ENCODE data around the gene INMT.

The INMT gene

GRCh38 chr7:30741289-30741688 lies 10.6 kb upstream of the INMT start:
- H3K4me2 ChIP-seq (ENCODE audit: low read length) = no peak overlapping the region
- H3K9ac ChIP-seq (ENCODE audit: low read length) = no peak overlapping the region
- H3K36me3 ChIP-seq (replicated peaks; ENCODE audit: low read depth, low read length) = no peaks in the 10 kb centered on the region
- TF ChIP-seq EZH2phosphoT487 (IDR thresholded peaks at IDR 0.05; ENCODE audit: low read depth) (no peak), CTCF (IDR thresholded peaks at IDR 0.05; ENCODE audit: low read depth, low read length) (no peak)
- H3K27ac ChIP-seq (ENCODE audit: low read length) = no peak overlapping the region
- H3K79me2 ChIP-seq (ENCODE audit: low read length) = no peaks in the 10 kb centered on the region
- no peaks in the 10 kb centered on the region for H4K20me1 ChIP-seq (ENCODE audit: insufficient read depth, low read length)
- no peaks in the 10 kb centered on the region for H3K27me3 ChIP-seq (ENCODE audit: low read depth, low read length)
- H3K4me3 ChIP-seq (ENCODE audit: low read length) = no peak overlapping the region
- no peaks in the 10 kb centered on the region for H3K9me3 ChIP-seq (ENCODE audit: insufficient read depth, low read length)
- no peak overlapping the region for H2AFZ ChIP-seq (ENCODE audit: low read depth, low read length)
- peaks cover 15% of the 10 kb centered on the region for H3K4me1 ChIP-seq (ENCODE audit: low read length)

GRCh38 chr7:30743371-30744074 lies 8.4 kb upstream of the INMT start:
- TF ChIP-seq CTCF (IDR thresholded peaks at IDR 0.05; ENCODE audit: low read depth, low read length) (no peak), EZH2phosphoT487 (IDR thresholded peaks at IDR 0.05; ENCODE audit: low read depth) (no peak)
- no peaks in the 10 kb centered on the region for H3K36me3 ChIP-seq (replicated peaks; ENCODE audit: low read depth, low read length)
- H2AFZ ChIP-seq (ENCODE audit: low read depth, low read length) = no peak overlapping the region
- no peaks in the 10 kb centered on the region for H3K9me3 ChIP-seq (ENCODE audit: insufficient read depth, low read length)
- no peaks in the 10 kb centered on the region for H3K79me2 ChIP-seq (ENCODE audit: low read length)
- no peaks in the 10 kb centered on the region for H3K27me3 ChIP-seq (ENCODE audit: low read depth, low read length)
- no peaks in the 10 kb centered on the region for H4K20me1 ChIP-seq (ENCODE audit: insufficient read depth, low read length)
- no peak overlapping the region for H3K27ac ChIP-seq (ENCODE audit: low read length)
- H3K4me2 ChIP-seq (ENCODE audit: low read length) = no peak overlapping the region
- H3K4me1 ChIP-seq (ENCODE audit: low read length) = peaks cover 15% of the 10 kb centered on the region
- H3K4me3 ChIP-seq (ENCODE audit: low read length) = no peak overlapping the region
- no peak overlapping the region for H3K9ac ChIP-seq (ENCODE audit: low read length)

GRCh38 chr7:30744075-30744417 lies 7.9 kb upstream of the INMT start:
- Histone ChIP-seq H3K9me3 (ENCODE audit: insufficient read depth, low read length) (no peaks in the 10 kb centered on the region), H3K27ac (ENCODE audit: low read length) (no peak overlapping the region), H3K9ac (ENCODE audit: low read length) (no peak overlapping the region), H3K4me2 (ENCODE audit: low read length) (no peak overlapping the region), H3K4me1 (ENCODE audit: low read length) (peaks cover 15% of the 10 kb centered on the region), H4K20me1 (ENCODE audit: insufficient read depth, low read length) (no peaks in the 10 kb centered on the region), H3K36me3 (replicated peaks; ENCODE audit: low read depth, low read length) (no peaks in the 10 kb centered on the region), H3K79me2 (ENCODE audit: low read length) (no peaks in the 10 kb centered on the region), H3K4me3 (ENCODE audit: low read length) (no peak overlapping the region), H2AFZ (ENCODE audit: low read depth, low read length) (no peak overlapping the region), H3K27me3 (ENCODE audit: low read depth, low read length) (no peaks in the 10 kb centered on the region)
- TF ChIP-seq EZH2phosphoT487 (IDR thresholded peaks at IDR 0.05; ENCODE audit: low read depth) (no peak), CTCF (IDR thresholded peaks at IDR 0.05; ENCODE audit: low read depth, low read length) (no peak)

GRCh38 chr7:30745261-30745941 lies 6.5 kb upstream of the INMT start:
- Histone ChIP-seq H3K27me3 (ENCODE audit: low read depth, low read length) (no peaks in the 10 kb centered on the region), H3K36me3 (replicated peaks; ENCODE audit: low read depth, low read length) (no peaks in the 10 kb centered on the region), H2AFZ (ENCODE audit: low read depth, low read length) (peak overlapping the region; percentile 59), H3K27ac (ENCODE audit: low read length) (no peak overlapping the region), H4K20me1 (ENCODE audit: insufficient read depth, low read length) (no peaks in the 10 kb centered on the region), H3K79me2 (ENCODE audit: low read length) (no peaks in the 10 kb centered on the region), H3K4me2 (ENCODE audit: low read length) (no peak overlapping the region), H3K4me1 (ENCODE audit: low read length) (peaks cover 15% of the 10 kb centered on the region), H3K9me3 (ENCODE audit: insufficient read depth, low read length) (no peaks in the 10 kb centered on the region), H3K9ac (ENCODE audit: low read length) (no peak overlapping the region), H3K4me3 (ENCODE audit: low read length) (no peak overlapping the region)
- TF ChIP-seq CTCF (IDR thresholded peaks at IDR 0.05; ENCODE audit: low read depth, low read length) (no peak), EZH2phosphoT487 (IDR thresholded peaks at IDR 0.05; ENCODE audit: low read depth) (no peak)

All from OCI-LY3 (cell line).